IMR-90 (cell line): Measurements from ENCODE around the gene BCAT1. TPM values are rescaled to one million over a fixed set of nuclear protein-coding genes. Genes with fewer than 3 reads are reported as not detected.

ENCODE experiments used
- ATAC-seq: fragments of 200-7000 bp; cut with Tn5 transposase; 2 replicates; pipeline ENCODE4 v1.9.1; 2020; ENCODE audit warnings: low read depth, mild to moderate bottlenecking, moderate library complexity
- BruUV-seq: library from RNA; stranded (reverse); fragments of 400-500 nt; replicated peaks from 2 replicates; lab custom pipeline; 2021; lab: Mats Ljungman, UMichigan
- CTCF ChIA-PET: fragments of 300-600 bp; formaldehyde crosslinking; extraction: SDS; loops from one replicate; lab custom pipeline; 2021; ENCODE audit warnings: antibody characterized with exemption; lab: Yijun Ruan, JAX
- POLR2A ChIA-PET: fragments of 300-600 bp; sonication (Branson Sonifier 250); formaldehyde crosslinking; loops from one replicate; lab custom pipeline; 2022; ENCODE audit warnings: antibody characterized with exemption; ENCODE audit not compliant: unreplicated experiment; lab: Charles Lee
- DNase-seq: peaks from one replicate; pipeline ENCODE4 v3.0.0; 2013
- H2AFZ ChIP-seq: replicated peaks from 2 replicates; pipeline ENCODE3; 2013; ENCODE audit warnings: low read length, mild to moderate bottlenecking; ENCODE audit not compliant: poor library complexity
- H2AK5ac ChIP-seq: 2 replicates; pipeline ENCODE4 v1.6.1; 2013; ENCODE audit warnings: low read depth, low read length, inconsistent platforms
- H2AK9ac ChIP-seq: replicated peaks from 2 replicates; pipeline ENCODE3; 2013; ENCODE audit warnings: mild to moderate bottlenecking, low read depth, low read length, moderate library complexity; ENCODE audit not compliant: poor library complexity
- H2BK120ac ChIP-seq: 2 replicates; pipeline ENCODE4 v1.6.1; 2013; ENCODE audit warnings: low read depth, low read length, inconsistent platforms
- H2BK15ac ChIP-seq: 3 replicates; pipeline ENCODE4 v1.6.1; 2013; ENCODE audit warnings: low read depth, low read length, inconsistent platforms
- H2BK20ac ChIP-seq: 2 replicates; pipeline ENCODE4 v1.6.1; 2013; ENCODE audit warnings: low read depth, mild to moderate bottlenecking, inconsistent platforms, low read length, moderate library complexity
- H2BK5ac ChIP-seq: 2 replicates; pipeline ENCODE4 v1.6.1; 2013; ENCODE audit warnings: mild to moderate bottlenecking, low read depth, low read length, inconsistent platforms; ENCODE audit not compliant: poor library complexity, severe bottlenecking
- H3K14ac ChIP-seq: replicated peaks from 2 replicates; pipeline ENCODE4 v1.6.1; 2013; ENCODE audit warnings: low read depth, low read length, inconsistent platforms
- H3K18ac ChIP-seq: 2 replicates; pipeline ENCODE4 v1.6.1; 2013; ENCODE audit warnings: low read depth, low read length, control low read depth
- H3K23ac ChIP-seq: 2 replicates; pipeline ENCODE4 v1.6.1; 2013; ENCODE audit warnings: low read depth, low read length, inconsistent platforms
- H3K27ac ChIP-seq: 2 replicates; pipeline ENCODE4 v1.5.1; 2013; ENCODE audit warnings: mild to moderate bottlenecking, control low read depth, low read length; ENCODE audit not compliant: insufficient read depth
- H3K27me3 ChIP-seq: 2 replicates; pipeline ENCODE4 v1.6.1; 2013; ENCODE audit warnings: low read length; ENCODE audit not compliant: control insufficient read depth, insufficient read depth
- H3K36me3 ChIP-seq: 2 replicates; pipeline ENCODE4 v1.6.1; 2013; ENCODE audit warnings: low read length, mixed read lengths; ENCODE audit not compliant: control insufficient read depth, insufficient read depth
- H3K4ac ChIP-seq: 2 replicates; pipeline ENCODE4 v1.6.1; 2013; ENCODE audit warnings: low read depth, low read length, inconsistent platforms
- H3K4me1 ChIP-seq: 2 replicates; pipeline ENCODE4 v1.6.1; 2013; ENCODE audit warnings: low read length, mixed read lengths; ENCODE audit not compliant: control insufficient read depth, insufficient read depth
- H3K4me2 ChIP-seq: 2 replicates; pipeline ENCODE4 v1.6.1; 2013; ENCODE audit warnings: low read depth, mild to moderate bottlenecking, control low read depth, low read length, moderate library complexity
- H3K4me3 ChIP-seq: 2 replicates; pipeline ENCODE4 v1.5.1; 2013; ENCODE audit warnings: low read depth, mild to moderate bottlenecking, control low read depth, low read length, moderate library complexity; ENCODE audit not compliant: insufficient read depth
- H3K56ac ChIP-seq: 2 replicates; pipeline ENCODE4 v1.6.1; 2013; ENCODE audit warnings: low read length, inconsistent platforms; ENCODE audit not compliant: insufficient read depth; ENCODE audit errors: extremely low read depth
- H3K79me1 ChIP-seq, 2 experiments: 2 replicates each; pipeline ENCODE4 v1.6.1; 2013; ENCODE audit warnings: low read length in 2 of 2, inconsistent platforms in 1 of 2, low read depth in 1 of 2
- H3K9ac ChIP-seq: 2 replicates; pipeline ENCODE4 v1.6.1; 2013; ENCODE audit warnings: low read depth, low read length, control low read depth
- H3K9me1 ChIP-seq: 2 replicates; pipeline ENCODE4 v1.6.1; 2013; ENCODE audit warnings: low read length, inconsistent platforms; ENCODE audit not compliant: insufficient read depth
- H3K9me3 ChIP-seq: 2 replicates; pipeline ENCODE4 v1.6.1; 2013; ENCODE audit warnings: low read length; ENCODE audit not compliant: control insufficient read depth, insufficient read depth
- H4K20me1 ChIP-seq: 2 replicates; pipeline ENCODE4 v1.6.1; 2013; ENCODE audit warnings: low read length, inconsistent platforms; ENCODE audit not compliant: insufficient read depth
- H4K5ac ChIP-seq: 2 replicates; pipeline ENCODE4 v1.6.1; 2013; ENCODE audit warnings: mild to moderate bottlenecking, low read depth, low read length, control low read depth
- H4K8ac ChIP-seq, 2 experiments: 2 replicates each; pipeline ENCODE4 v1.6.1; 2013; ENCODE audit warnings: low read depth in 2 of 2, low read length in 2 of 2, control low read depth in 1 of 2, inconsistent platforms in 1 of 2
- H4K91ac ChIP-seq: 2 replicates; pipeline ENCODE4 v1.6.1; 2013; ENCODE audit warnings: low read depth, low read length, inconsistent platforms; ENCODE audit not compliant: insufficient read depth
- CEBPB ChIP-seq: IDR thresholded peaks from 2 replicates; pipeline ENCODE4 v1.6.1; 2012; ENCODE audit warnings: low read depth, low read length, improper control_type of control experiment
- MXI1 ChIP-seq: IDR thresholded peaks from 2 replicates; pipeline ENCODE4 v1.6.1; 2012; ENCODE audit warnings: low read depth, mild to moderate bottlenecking, low read length, moderate library complexity, borderline replicate concordance
- RFX5 ChIP-seq: IDR thresholded peaks from 2 replicates; pipeline ENCODE4 v1.8.0; 2012; ENCODE audit warnings: low read depth, mild to moderate bottlenecking, low read length, moderate library complexity
- SMC3 ChIP-seq: fragments of 150-350 bp; IDR thresholded peaks from 2 replicates; pipeline ENCODE4 v1.6.1; 2016; ENCODE audit warnings: low read depth, mild to moderate bottlenecking, antibody characterized with exemption, low read length, moderate library complexity
- WGBS, 2 experiments: methylation state at CpG; one replicate each; pipeline versions ENCODE4 v1.1.5 to v1.1.7; 2013; ENCODE audit warnings: missing lambda C conversion rate in 2 of 2; ENCODE audit not compliant: insufficient read length in 1 of 2; ENCODE audit errors: extremely low coverage in 2 of 2; 5-methylcytosine and 5-hydroxymethylcytosine counted together
- dilution Hi-C: fragments of 300-500 bp; cut with HindIII; formaldehyde crosslinking; loops from one replicate; pipeline ENCODE4 v1.14.3; 2018; ENCODE audit warnings: low sequenced_read_pairs; ENCODE audit not compliant: unreplicated experiment
- in situ Hi-C: fragments of 300-500 bp; cut with MboI; formaldehyde crosslinking; loops from 3 replicates; pipeline ENCODE4 v1.14.3; 2019; ENCODE audit warnings: low sequenced_read_pairs, inconsistent platforms, mixed read lengths
- intact Hi-C: fragments of 100-400 bp; cut with micrococcal nuclease; formaldehyde crosslinking; loops from 2 replicates; pipeline ENCODE4 v1.10.0; 2022
- polyA plus RNA-seq, 3 experiments: library from polyadenylated mRNA; depleted of rRNA; stranded (reverse); fragments of >200 nt; gene quantifications; 2 replicates each; pipeline ENCODE4 v1.2.3, GENCODE V29; 2012; ENCODE audit warnings: low replicate concordance in 1 of 3
- total RNA-seq: library from RNA; depleted of rRNA; stranded (reverse); fragments of >200 nt; gene quantifications from 2 replicates; pipeline ENCODE4 v1.2.3, GENCODE V29; 2012

BCAT1 gene
- total and polyA plus RNA-seq, 2 of the 4 experiments (the other 2 are of a cell fraction), result 30.4 to 683 TPM

- no peak for TF ChIP-seq RFX5
- no peak for TF ChIP-seq MXI1
Measured at GRCh38 chr12:24991209-24992049, 42.5 kb upstream of the BCAT1 start (continued).

GRCh38 chr12:24989216-24989615 lies 40.3 kb upstream of the BCAT1 start:
- H4K8ac ChIP-seq, result no peak overlapping the region
- H3K4ac ChIP-seq, result no peak overlapping the region
- no peak overlapping the region for H3K27ac ChIP-seq
- no peaks in the 10 kb centered on the region for H3K4me1 ChIP-seq
- H2BK5ac ChIP-seq, result no peak overlapping the region
- no peak overlapping the region for H2BK20ac ChIP-seq
- ChIA-PET POLR2A (no interaction called here), CTCF (interaction anchor here (1.0 kb wide), 1 partner anchor 150 kb away, joined by 3 read pairs; no protein-coding TSS in a partner anchor)
- H3K4me3 ChIP-seq, result no peak overlapping the region
- no peaks in the 10 kb centered on the region; the same call in 1 of the 2 replicates for H3K36me3 ChIP-seq
- no peak overlapping the region for H2AK5ac ChIP-seq
- no peak overlapping the region for H3K4me2 ChIP-seq
- H3K9me3 ChIP-seq, result peaks cover 2% of the 10 kb centered on the region; the same call in 1 of the 2 replicates
- H3K18ac ChIP-seq, result no peak overlapping the region
- H3K9ac ChIP-seq, result no peak overlapping the region
- ATAC-seq (no peak), DNase-seq (no peak)
- no peak overlapping the region for H3K23ac ChIP-seq
- TF ChIP-seq CEBPB, result 0 out of 2 replicates have a peak, but pooled peaks have one; percentile 2
- TF ChIP-seq SMC3, result no peak
- no peaks in the 10 kb centered on the region for H3K9me1 ChIP-seq
- in situ Hi-C loops (loop anchor here (25.0 kb wide), 1 partner anchor 1048 kb away; no protein-coding TSS in a partner anchor), dilution Hi-C loops (no loop called here), intact Hi-C loops (no loop called here)
- H4K5ac ChIP-seq, result no peak overlapping the region
- H2AK9ac ChIP-seq, result no peak overlapping the region
- H3K79me1 ChIP-seq, result no peaks in the 10 kb centered on the region
- H3K14ac ChIP-seq, result no peak overlapping the region
- peaks cover 2% of the 10 kb centered on the region for H3K27me3 ChIP-seq
- BruUV-seq, result no TSS peak
- no peak overlapping the region for H3K56ac ChIP-seq
- no CpG with 5 or more reads among the region's 2 CpGs for WGBS, 2 experiments
- H2BK15ac ChIP-seq, result no peak overlapping the region
- H4K20me1 ChIP-seq, result no peaks in the 10 kb centered on the region
- H4K91ac ChIP-seq, result no peak overlapping the region
- H2BK120ac ChIP-seq, result no peak overlapping the region
- no peak overlapping the region for H2AFZ ChIP-seq
